NOMO-1 treated with DMSO at 0.1 percent for 48 hours (cell line): ENCODE results near the gene PRPH2.
A peak's percentile ranks its signal among the peaks of the same experiment; 100 is the strongest.
"Not testable (repeated sequence)": the region's sequence is repeated elsewhere in the genome, so short reads cannot be mapped to it uniquely, and the experiment has no call there.

Experiments
- DNase-seq: peaks from one replicate; lab custom pipeline; 2025; ENCODE audit not compliant: unreplicated experiment; lab: John Stamatoyannopoulos, UW

The PRPH2 gene

DNA sequence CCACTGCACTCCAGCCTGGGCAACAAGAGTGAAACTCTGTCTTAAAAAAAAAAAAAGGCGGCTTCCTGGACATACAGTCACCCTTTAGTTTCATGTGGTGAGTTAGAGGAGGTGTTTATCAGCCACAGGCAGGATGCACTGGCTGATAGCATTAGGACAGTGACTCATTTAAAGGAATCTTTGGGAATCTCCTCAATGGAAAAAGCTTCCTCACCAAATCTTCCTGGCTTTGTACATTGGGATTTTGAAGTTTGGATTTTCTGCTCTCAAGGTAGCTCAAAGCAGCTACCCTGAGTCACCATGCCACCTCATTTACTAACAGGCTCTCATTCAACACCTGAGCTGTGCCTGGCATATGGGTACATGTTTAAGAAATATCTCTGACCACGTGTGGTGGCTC, 20.2 kb downstream of the PRPH2 start:
- no peak for DNase-seq

DNA sequence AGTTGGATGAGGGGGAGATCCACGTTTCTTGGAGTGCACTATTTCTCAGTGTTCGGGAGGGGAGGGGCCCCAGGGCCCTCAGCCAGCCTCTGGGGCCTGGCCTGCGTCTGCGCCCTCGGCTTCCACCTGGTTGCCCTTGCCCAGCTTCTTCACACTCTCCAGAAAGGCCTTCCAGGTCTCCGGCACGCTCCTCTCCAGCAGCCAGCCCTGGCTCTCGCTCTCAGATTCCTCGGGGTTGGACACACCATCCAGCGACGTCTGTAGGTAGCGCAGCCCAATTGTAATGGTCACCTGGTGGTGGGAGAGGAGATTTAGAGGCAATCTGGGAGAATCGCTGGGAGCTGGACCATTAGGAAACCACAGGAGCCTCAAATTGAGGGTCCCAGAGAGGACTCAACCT, 24.2 kb downstream of the PRPH2 start:
- DNase-seq = no peak

DNA sequence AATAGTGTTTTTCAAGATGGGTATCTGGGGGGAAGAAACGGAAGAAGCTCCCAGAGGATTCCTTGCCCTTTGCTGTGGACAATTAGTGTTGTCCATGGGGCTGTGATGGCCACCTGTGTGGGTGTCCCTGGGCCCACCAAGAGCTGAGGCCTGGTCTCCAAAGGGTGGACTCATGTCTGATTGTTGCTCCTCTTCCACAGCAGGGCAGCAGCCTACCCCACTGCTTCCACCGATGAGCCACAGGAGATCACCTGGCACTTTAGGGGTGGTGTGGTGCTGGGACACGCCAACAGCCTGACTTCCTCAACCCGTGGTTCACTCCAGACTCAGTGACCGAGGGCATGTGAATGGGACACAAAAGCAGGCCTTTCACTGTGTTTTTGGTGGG, 25.1 kb downstream of the PRPH2 start:
- no peak for DNase-seq

DNA sequence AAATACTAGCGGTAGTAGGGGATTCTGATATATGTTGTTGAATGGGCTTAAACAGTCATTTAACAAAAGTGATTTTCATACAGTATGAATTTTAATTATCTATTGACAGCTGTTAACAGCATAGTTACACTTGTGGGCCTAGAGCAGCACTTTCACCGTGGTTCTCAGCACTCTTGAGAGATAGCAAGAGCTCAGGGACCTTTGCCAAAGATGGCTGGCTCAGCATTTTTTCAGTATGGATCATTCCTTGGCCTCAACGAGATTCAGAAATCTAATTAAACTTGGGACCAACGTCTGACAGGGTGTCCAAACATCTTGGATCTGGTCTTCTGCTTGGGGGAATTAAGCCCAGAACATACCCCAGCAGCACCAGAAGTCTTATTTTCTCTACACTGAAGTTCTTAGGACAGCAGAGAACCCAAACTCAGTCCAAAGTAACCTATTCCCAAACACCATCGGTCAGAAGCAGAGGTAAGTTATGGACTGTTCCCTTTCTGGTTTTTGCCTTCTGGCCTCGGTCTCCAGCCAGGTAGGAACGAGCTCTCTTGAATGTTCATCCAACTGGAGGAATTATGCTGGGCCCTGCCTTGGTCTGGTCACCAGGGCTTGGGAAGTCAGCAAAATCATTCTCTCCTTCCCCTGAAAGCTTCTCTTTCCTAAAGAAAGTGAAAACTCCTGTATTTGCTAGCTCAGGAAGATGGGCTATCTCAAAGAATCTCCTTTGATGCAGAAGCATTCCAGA, 25.7 kb downstream of the PRPH2 start:
- DNase-seq = no peak

DNA sequence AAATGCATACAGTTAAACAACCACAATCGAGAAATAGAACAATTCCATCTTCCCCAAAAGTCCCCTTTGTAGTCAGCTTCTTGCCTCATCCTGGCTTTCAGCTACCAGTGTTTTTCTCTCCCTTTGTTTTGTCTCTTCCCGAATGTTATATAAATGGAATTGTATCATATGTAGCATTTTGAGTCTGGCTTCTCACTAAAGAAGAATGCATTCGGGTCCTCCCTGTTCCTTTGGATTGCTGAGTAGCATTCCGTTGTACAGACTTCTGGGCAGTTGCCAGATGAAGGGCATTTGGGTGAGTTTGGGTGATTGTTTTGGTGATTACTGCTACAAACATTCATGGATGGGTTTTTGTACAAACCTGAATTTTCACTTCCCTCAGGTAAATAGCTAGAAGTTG, 27.8 kb downstream of the PRPH2 start:
- DNase-seq = no peak

DNA sequence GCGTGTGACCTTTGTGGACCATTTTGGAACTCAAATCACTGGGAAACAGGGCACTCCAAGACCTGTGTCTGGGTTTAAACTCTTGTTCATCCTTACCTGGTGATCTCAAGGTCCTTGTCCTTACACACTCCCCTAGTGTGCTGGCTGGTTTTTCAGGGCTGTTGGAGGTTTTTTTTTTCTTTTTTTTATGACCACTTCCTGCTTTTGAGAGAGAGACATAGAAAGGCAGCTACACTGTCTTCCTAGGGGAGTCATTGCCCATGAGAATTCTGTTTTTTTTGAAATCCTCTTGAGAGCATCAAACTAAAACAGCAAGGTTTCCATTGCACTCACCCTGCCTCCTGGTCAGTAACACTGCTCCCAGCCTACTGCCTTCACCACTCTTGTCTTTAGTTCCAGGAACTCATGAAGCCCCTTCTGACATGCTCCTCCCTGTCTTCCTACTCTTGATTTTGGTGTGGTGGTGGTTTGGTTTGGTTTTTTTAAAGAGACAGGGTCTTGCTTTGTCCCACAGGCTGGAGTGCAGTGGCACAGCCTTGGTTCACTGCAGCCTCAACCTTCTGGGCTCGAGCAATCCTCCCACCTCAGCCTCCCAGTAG, 28.6 kb downstream of the PRPH2 start:
- DNase-seq = no peak

DNA sequence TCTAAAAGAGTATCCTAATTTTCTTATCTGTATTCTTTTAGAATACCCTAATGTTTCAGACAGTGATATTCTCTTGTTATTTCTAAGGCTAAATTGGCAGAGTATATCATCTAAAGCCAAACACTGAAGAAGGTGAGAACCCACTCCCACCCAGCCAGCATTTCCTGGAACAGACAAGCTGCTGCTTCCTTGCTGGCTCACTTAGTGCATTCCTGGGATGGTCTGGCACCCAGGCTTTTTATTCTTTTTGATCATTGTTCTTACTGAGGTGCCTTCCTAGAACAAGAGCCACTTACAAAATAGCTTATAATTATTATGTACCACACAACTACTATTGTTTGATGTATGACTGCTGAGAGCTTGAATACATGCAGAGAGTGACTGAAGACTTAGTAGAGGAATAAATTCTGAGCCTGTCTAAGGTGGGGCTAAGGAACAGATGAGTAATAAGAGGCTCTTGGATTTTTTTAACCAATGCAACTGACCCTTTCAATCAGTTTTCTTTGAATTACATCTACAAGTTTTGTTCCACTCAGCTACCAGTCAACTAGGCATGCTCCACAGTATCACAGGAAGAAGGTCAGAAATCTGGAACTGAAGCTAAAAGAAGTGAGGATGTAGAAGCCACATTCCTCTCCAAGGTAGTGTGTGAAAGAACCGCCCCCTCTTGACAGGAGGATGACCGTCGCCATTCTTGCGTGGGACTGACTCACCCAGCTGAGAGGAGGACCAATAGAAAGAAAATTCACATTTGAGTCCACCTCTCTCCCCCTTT, 30.1 kb downstream of the PRPH2 start:
- no peak for DNase-seq

DNA sequence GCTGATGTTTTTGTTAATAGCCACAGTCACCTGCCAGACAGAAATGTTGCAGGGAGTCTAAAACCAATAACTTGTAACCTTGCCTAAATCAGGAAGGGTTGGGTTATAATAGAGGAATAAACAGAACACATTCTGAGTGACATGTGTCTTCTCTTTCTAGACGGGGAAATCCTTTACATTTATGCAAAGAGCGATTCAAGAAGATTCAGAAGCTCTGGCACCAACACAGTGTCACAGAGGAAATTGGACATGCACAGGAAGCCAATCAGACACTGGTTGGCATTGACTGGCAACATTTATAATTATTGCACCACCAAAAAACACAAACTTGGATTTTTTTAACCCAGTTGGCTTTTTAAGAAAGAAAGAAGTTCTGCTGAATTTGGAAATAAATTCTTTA, 31.5 kb downstream of the PRPH2 start:
- no peak for DNase-seq

DNA sequence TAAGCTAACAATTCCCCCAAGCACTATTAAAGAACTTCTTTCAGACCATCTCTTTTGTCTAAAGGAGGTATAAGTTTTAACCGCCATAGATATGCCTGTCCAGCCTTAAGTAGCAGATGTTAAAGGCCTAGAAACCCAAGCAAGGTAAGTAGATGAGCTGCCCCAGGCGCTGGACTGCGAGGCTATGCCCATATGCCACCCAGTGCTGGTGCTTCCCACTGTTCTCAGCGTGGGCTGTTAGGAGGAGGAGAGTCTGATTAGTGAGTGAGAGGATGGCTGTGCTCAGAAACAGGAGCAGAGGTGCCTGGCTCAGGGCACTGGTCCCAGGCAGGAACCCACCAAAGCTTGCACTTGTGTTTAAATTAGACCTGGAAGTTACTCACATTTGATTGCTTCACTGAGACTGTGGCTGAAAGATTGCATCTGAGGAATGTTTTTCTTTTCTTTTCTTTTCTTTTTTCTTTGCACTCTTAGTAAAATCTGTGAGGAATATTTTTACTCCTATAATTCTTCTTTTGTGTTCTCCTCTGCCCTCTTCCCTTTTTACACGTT, 32.2 kb downstream of the PRPH2 start:
- DNase-seq = no peak

DNA sequence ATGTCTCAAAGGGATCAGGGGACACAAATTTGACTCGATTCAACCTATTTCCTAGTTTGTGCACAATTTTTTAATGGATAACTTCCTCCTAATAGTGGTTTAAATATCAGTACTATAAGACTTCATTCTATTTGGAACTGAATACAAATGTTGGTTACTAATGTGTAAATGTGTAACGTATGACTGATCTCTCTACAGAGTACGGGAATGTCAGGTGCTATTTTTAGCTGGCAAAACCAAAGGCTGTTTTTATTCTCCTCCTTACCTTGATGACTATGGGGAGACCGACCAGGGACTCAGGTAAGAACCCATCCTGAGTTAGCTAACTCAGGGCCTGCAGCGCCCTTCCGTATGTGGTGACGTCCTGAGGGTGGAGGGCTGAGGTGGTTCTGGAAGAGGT, 33.0 kb downstream of the PRPH2 start:
- DNase-seq = no peak

DNA sequence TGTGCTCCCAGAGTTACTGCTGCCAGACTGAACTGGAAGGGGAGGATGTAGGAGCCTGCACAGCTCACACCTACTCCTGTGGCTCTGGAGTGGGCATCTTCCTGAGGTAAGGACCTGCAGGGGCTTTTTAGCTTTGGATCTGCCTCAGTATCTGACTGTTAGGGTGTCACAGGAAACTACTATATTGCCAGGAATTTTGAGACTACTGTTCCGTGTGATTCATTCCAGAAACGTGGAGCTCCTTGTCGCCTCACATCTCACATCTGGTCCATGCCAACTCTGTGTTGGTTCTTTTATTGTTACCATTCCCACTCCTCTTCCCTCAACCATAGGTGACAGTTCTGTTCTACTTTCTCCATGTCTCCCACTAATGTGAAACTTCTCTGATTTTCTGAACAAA, 34.1 kb downstream of the PRPH2 start:
- DNase-seq = no peak

DNA sequence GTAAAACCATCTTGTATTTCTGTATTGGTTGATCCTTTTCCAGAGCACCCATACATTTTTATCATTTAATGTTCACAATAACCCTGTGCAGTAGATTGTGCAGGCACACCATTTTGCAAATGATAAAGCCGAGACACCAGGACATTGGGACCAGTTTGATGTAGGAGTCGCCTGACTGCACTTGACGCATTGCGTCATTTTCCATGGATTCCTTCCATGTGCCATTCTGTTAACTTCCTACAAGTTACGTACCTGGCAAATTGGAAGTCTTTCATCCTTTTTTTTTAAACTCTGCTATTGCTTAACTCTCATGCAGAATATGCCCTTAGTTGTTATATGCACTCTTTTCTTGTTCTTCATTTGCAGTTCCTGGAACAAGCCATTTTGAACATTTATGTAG, 43.0 kb downstream of the PRPH2 start:
- no peak for DNase-seq

DNA sequence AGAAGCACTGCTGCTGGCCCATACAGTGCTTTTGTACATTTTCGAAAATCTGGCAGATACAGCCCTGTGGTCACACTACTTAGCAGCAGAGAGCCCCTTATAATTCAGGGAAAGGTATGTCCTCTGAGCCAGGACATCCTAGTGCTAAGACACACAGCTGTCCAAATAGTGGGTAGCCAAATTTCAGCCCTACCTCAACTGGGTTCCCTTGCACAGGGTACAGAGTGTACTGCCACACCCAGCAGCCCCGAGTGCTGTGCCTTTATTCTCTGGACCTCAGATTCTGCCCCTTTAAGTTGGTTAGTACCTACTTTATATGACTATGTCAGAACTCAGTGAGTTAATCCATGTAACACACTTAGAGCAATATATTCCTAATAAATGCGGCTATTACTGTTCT, 47.6 kb downstream of the PRPH2 start:
- no peak for DNase-seq

DNA sequence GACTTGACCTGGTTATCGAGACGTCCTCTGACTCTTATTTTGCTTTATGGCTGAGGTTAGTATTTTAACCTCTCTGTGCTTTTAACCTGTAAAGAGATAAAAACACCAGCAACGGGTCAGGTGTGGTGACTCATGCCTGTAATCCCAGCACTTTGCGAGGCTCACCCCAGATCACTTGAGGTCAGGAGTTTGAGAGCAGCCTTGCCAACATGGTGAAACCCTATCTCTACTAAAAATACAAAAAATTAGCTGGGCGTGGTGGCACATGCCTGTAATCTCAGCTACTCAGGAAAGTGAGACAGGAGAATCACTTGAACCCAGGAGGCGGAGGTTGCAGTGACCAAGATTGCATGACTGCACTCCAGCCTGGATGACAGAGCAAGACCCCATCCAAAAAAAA, 48.0 kb downstream of the PRPH2 start:
- not testable (repeated sequence) for DNase-seq

DNA sequence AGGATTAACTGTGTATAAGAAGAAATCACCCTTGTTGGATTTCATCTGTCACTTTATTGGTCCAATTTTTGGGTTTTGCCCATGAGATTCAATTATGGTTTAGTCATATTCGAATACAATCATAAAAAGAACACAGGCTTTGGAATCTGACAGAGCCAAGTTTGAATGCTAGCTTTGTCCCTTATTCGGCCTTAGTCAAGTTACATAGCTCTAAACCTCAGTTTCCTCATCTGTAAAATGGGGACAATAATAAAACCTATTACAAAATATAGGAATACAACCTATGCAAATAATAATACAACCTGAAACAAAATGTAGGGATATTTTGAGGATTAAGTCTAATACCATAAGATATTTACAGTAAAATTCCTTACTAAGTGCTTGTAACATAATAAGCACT, 57.7 kb downstream of the PRPH2 start:
- no peak for DNase-seq

DNA sequence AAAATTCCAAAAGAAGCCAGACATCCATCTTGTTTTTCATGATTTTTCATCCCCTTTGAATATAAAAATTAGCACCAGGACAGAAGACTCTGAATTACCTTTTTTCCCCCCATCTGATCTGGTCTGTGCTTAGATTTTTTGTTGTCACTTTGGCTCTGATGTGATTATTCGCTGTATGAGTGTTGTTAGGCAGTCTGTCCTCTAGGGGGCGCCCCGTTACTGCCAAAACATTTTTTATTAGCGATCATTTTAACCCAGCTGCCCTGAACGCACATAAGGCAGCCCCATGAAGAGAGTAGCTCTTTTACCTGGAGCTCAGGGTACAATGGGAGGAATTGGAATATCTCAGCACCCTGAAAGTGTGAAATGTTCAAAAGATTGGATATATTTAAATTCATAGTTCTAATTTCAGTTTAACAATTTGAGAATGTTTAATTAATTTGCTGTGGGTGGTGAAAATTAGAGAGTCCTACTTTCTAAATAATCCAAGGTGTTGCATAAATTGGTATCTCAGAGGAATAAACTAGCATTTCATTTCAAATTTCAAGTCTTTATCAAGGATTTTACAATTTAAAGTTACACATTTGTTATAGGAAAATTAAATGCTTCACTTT, 60.8 kb downstream of the PRPH2 start:
- peak; percentile 78 for DNase-seq

DNA sequence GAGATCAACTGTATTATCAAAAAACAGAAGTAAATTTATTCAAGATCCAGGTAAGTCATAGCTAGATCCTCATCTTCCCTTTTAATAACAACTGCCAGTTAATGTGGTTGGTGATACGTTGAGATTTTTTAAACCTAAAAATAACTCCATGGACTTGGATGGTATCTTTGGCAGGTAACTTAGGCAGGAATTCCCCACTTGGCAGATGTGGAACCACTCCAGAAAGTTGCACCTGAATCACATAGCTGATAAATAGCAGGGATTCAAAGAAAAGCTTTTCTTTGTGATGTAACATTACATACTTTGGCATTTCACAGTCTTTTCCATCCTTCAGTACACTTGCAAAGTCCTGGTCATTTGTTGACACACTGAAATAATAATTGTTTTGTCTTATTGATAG, 62.6 kb downstream of the PRPH2 start:
- no peak for DNase-seq

DNA sequence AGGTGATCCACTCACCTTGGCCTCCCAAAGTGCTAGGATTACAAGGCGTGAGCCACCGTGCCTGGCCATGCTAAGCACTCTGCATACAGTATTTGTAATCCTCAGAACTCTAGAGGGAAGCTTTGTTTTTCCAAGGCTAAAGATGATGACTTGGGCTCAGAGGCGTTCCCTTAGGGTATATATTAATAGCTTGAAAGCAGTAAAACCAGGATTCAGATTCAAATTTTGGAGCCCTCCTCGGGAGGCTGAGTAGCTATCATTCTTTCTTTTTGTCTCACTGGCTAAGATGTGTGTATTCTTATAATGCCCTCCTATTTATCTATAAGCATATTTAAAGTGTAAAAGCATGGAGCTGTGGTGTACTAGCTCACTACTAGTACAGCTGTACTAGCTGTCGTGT, 68.5 kb downstream of the PRPH2 start:
- no peak for DNase-seq

DNA sequence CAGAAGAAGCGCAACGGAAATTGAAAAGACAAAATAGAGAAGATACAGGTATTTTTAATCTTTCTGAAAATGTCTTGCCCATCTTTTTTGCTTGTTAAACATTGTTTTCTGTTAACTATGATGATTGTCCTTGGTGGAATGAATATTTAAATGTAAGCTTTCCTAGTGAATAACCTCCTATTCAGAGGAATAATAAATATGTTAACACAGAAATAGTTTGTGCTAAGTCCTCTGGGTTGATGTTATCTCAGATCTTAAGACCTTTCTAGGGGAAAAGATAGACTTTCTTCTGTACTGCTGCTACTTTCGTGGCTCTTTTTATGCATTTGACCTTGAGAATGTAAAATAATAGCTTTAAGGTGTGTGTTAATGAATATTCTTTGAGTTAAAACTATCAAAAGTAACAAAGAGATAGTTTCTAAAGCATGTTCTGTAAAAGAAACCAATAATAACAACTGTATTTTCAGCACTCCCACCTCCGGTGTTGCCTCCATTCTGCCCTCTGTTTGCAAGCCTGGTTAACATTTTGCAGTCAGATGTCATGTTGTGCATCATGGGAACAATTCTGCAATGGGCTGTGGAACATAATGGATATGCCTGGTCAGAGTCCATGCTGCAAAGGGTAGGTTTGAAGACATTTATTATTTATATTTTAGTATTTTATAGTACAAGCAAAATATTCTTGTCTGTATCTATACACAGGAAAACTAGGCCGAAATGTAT, 70.2 kb downstream of the PRPH2 start:
- no peak for DNase-seq
